ENCODE data around the gene NLRP4. TPM values are rescaled to one million over a fixed set of nuclear protein-coding genes. Genes with fewer than 3 reads are reported as not detected.

Gene NLRP4, protein sequence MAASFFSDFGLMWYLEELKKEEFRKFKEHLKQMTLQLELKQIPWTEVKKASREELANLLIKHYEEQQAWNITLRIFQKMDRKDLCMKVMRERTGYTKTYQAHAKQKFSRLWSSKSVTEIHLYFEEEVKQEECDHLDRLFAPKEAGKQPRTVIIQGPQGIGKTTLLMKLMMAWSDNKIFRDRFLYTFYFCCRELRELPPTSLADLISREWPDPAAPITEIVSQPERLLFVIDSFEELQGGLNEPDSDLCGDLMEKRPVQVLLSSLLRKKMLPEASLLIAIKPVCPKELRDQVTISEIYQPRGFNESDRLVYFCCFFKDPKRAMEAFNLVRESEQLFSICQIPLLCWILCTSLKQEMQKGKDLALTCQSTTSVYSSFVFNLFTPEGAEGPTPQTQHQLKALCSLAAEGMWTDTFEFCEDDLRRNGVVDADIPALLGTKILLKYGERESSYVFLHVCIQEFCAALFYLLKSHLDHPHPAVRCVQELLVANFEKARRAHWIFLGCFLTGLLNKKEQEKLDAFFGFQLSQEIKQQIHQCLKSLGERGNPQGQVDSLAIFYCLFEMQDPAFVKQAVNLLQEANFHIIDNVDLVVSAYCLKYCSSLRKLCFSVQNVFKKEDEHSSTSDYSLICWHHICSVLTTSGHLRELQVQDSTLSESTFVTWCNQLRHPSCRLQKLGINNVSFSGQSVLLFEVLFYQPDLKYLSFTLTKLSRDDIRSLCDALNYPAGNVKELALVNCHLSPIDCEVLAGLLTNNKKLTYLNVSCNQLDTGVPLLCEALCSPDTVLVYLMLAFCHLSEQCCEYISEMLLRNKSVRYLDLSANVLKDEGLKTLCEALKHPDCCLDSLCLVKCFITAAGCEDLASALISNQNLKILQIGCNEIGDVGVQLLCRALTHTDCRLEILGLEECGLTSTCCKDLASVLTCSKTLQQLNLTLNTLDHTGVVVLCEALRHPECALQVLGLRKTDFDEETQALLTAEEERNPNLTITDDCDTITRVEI
- not detected in 2 replicates for total RNA-seq
- not detected for polyA plus RNA-seq (2012)

DNA sequence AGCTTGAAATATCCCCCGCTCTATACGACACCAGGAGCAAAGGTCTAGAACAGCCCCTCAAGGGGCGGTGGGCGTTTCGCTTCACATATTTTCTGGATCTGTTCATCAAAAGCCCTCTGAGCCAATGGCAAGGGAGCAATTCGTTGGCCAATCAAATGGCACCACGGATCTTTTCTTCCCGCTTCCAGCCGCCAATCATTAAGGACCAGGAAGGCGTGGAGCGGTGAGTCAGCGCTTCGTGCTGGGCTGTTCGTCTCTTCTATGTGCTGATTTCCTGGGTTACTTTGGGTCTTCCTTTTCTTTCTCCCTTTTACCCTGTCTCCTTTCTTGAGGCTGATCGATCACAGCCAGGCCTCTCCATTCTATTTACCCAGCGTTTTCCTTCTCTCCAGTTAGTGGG is at the start of gene NLRP4:
NLRP4 (plus strand) TSS at position 201 of the 400 bp plus-strand sequence. CDS start 15,541 bp downstream, outside the sequence.
- no peak for DNase-seq (ENCODE audit: low read depth)

DNA sequence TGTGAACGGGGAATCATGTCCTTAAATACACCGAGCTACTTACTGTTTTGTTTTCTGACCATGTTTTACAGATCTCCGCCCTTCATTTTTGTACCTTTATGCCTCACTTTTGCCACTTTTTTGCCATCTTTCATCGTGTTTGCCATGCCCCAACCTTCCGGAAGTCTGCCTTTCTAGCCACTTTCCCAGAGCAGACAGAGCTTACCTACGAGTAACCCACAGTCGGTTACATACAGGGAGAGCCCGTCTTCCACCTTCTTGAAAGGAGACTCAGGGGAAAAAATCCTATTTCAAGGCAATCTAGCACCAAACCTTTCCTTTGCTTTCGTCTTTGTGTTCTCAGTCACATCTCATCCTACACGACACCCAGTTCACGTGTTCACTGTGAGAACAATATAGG is 41.3 kb upstream of the NLRP4 start:
- DNase-seq (ENCODE audit: low read depth) = no peak

DNA sequence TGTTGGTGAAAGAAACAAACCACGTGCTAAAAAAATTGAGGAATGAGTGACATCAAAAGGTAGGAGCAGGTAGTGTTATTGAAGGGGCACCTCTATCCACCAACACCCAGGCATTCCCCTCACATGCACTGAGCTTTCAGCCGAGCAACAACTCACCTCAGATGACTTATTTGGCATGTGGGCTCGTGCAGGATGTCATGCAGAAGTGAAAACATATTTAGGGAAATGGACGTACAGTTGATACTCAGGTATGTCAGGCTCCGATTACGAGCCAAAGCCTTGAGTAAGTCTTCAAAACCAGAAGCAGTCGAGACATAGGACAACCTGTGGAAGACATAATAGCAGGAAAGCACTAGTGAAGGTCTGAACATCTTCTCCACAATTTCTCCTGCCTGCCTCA is 34.9 kb upstream of the NLRP4 start:
- no peak for DNase-seq (ENCODE audit: low read depth)

DNA sequence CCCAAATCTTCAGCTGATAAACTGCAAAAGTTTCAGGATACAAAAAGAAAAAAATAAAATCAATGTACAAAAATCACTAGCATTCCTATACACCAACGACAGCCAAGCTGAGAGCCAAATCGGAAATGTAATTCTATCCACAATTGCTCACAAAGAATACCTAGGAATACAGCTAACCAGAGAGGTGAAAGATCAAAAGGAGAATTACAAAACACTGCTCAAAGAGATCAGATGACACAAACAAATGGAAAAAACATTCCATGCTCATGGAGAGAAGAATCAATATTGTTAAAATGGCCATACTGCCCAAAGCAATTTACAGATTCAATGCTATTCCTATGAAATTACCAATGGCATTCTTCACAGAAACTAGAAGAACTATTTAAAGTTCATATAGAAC is 34.1 kb upstream of the NLRP4 start:
- DNase-seq (ENCODE audit: low read depth) = no peak

DNA sequence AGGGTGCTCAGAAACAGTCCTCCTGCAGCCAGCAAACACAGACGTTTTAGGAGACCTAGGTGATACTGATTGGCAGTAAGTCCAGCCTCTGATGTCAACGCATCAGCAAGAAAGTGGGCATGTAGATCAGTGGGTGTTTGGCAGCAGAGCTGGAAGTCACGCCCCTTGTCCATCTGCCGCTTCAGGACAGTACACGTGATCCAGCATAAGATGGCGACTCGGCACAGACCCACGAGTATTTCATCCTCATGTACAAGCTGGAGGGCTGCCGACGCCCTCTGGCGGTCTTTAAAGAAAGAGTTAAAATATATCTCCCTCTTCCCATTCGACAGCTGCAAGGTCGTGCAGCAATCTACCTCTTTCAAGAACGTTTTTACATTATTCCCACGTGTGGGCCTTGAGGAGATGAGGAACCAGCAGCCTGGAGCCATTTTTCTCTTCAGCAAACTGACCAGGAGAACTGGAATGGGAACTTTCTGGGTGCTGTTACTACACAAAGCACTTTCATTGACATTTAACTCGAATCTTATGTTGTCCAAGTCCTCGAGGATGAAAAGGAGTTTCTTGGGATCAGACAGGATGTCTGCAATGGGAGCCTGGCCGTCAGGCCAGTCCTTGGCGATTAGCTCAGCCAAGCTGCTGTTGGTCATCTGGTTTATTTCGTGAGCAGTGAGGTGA is 26.8 kb upstream of the NLRP4 start:
- DNase-seq (ENCODE audit: low read depth) = peak; percentile 64

DNA sequence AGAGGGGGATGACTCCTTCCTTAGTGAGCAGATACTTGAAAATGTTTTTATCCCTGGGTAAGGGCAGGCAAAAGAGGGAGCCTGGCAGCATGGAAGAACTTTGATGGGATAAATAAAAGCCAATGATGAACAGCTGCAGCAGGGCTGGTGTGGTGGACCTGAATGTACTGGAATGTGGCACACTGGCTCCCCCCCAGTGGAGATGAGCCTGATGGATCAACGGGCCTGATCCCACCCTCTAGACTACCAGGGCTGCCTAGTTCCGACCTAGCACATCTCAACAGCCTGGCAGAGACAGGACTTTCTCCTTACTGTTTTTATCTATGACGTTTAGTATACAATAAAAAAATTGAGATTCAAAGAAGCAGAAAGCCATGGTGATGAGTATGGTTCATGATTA is 25.0 kb upstream of the NLRP4 start:
- no peak for DNase-seq (ENCODE audit: low read depth)

DNA sequence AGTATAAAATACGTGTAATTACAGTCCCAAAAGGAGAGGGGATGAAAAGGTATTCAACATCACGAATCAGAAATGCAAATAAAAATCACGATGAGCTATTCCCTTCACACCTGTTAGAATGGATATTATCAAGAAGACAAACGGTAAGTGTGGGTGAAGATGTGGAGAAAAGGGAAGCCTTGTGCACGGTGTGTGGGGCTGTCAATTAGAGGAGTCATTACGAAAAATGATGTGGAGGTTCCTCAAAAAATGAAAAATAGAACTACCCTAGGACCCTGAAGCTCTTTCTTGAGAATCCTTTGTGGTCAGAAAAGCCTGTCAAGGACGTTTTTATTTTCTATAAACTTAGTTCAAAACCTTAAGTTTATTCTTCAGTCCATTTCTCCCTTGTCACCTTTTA is 23.9 kb upstream of the NLRP4 start:
- DNase-seq (ENCODE audit: low read depth) = no peak

DNA sequence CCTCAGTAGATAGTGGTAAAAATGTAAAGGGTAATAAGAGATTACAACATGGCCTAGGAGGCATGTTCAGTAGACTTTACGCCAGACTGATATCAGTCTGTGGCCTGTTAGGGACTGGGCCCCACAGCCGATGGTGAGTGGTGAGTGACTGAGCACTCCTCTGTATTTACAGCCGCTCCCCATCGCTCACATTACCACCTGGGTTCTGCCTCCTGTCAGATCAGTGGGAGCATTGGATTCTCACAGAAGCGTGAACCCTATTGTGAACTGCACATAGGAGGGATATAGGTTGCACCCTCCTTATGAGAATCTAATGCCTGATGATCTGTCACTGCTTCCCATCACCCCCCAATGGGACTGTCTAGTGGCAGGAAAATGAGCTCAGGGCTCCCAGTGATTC is 22.4 kb upstream of the NLRP4 start:
- no peak for DNase-seq (ENCODE audit: low read depth)

DNA sequence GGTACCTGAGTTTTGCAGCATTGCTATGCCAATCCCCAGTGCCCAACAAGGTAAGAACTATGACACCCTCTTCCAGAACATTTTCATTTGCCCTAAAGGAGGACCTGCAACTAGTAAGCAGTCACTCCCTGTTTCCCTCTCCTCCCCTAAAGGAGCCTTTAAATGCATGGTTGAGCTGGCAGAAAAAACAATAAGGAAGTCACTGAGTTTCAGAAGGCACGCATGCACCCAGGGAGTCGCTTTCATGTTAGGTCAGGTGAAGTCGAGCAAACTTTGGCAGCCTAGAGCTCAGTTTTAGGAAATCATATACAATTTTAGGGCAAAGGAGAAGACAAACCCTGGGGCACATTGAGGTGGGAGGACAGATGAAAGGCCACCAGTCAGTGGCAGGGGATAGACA is 16.3 kb upstream of the NLRP4 start:
- DNase-seq (ENCODE audit: low read depth) = no peak

DNA sequence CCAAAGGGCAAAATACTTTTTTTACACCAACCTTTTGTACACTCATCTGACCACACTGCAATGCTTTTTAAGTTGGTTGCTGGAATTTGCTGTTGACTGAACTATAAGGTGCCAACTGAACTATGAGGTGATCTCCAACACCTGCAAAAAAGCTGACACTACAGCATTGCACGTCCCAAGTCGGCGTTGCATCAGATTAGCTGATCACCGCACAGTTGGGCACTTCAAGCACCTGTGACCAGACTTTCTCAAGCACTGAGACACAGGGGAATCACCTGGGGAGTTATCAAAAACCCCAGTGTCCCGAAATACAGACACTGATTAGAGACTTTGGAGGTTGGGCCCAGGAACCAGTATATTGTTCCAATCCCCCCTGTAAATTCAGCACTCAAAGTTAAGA is 5.7 kb upstream of the NLRP4 start:
- no peak for DNase-seq (ENCODE audit: low read depth)

DNA sequence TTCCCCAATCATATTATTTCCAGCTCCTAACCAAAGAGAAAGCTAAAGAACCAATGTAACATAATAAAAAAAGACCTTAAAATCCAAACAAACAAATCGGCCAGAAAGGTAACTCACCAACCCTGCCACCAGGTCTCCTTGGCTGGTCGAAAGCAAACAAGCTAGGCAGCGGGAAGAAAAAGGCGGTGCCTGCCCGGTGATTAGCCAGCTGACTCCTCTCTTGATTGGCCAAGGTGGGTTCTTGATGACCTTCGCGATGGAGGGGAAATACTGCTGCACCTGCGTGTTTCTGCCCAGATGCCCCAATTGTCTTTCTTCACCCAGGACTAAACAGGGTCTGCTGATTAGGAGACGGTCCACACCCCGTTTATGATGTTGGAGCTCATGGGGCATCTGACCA is 4.5 kb upstream of the NLRP4 start, which contains the start of gene NLRP11:
NLRP11 (minus strand) TSS at position 154 of the 400 bp plus-strand sequence. CDS start 13,825 bp downstream, outside the sequence.
- no peak for DNase-seq (ENCODE audit: low read depth)

DNA sequence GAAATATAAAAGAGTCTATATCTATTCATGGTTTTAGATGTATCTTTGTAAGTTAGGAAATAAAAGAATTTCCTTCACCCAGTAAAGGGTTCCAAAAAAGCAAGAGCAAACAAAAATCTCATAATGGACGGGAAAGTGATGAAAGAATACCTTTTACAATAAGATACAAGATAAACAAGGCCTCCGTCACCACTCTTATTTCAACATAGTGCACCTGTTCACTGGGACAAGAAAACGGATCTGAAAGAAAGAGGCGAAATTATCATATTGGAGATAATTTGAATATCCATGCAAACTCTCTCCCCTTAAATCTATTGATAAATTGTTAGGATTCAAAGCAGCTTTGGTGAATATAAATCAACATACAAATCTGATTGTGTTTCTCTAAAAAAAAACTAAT is 3.7 kb upstream of the NLRP4 start:
- DNase-seq (ENCODE audit: low read depth) = no peak

DNA sequence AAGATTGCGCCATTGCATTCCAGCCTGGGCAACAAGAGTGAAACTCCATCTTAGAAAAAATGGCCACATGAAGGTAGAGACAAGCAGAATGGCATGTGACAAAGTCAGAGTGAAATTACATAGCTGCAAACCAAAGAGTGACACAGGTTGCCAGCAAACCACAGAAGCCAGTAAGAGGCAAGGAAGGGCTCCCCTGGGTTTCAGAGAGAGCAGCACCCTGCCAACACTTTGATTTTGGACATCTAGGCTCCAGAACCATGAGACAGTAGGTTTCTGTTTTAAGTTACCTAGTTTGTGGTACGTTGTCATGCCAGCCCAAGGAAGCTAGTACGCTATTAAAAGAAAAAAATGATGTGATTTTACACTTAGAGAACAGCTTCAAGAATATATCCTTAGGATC is 1.9 kb downstream of the NLRP4 start:
- DNase-seq (ENCODE audit: low read depth) = no peak

DNA sequence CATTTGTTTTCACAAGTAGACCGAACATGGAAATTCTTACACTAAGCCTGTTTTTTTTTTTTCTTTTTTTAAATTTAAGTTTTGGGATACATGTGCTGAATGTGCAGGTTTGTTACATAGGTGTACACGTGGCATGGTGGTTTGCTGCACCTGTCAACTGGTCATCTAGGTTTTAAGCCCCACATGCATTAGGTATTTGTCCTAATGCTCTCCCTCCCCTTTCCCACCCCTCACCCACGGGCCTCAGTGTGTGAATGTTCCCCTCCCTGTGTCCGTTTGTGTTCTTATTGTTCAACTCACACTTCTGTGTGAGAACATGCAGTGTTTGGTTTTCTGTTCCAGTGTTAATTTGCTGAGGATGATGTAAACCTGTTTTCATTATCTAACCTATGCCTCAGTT is 2.6 kb downstream of the NLRP4 start:
- no peak for DNase-seq (ENCODE audit: low read depth)

DNA sequence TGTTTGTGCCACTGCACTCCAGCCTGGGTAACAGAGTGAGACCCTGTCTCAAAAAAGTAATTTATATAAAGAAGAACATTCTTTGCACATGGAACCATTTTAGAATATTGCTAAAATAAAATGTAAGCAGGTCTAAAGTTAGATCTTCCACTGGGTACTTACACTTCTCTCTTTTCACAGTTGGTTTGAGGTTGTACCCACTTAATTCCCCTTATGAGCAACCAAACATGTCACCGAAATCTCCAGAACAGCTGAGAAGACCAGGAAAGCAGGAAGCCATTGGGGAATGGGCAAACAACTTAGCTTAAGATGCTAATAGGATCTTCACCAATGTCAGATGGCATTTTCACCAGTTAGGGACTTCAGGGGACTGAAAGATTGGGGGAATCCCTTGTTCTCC is 18.8 kb downstream of the NLRP4 start:
- DNase-seq (ENCODE audit: low read depth) = no peak

DNA sequence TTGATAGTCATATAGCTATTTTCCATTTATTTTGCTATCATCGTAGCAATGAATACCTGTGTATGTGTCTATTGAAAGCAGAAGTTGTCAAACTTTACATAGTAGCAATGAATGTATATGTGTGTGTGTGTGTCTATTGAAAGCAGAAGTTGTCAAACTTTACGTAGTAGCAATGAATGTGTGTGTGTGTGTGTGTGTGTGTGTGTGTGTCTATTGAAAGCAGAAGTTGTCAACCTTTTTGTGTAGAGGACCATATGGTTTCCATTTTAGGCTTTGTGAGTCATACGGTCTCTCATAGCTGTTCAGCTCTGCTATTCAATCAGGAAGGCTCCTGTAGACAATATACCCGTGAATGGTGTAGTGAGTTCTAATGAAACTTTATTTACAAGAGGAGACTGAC is 20.8 kb downstream of the NLRP4 start:
- DNase-seq (ENCODE audit: low read depth) = no peak

DNA sequence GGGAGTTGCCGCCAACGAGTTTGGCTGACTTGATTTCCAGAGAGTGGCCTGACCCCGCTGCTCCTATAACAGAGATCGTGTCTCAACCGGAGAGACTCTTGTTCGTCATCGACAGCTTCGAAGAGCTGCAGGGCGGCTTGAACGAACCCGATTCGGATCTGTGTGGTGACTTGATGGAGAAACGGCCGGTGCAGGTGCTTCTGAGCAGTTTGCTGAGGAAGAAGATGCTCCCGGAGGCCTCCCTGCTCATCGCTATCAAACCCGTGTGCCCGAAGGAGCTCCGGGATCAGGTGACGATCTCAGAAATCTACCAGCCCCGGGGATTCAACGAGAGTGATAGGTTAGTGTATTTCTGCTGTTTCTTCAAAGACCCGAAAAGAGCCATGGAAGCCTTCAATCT is 21.6 kb downstream of the NLRP4 start:
- no peak for DNase-seq (ENCODE audit: low read depth)

DNA sequence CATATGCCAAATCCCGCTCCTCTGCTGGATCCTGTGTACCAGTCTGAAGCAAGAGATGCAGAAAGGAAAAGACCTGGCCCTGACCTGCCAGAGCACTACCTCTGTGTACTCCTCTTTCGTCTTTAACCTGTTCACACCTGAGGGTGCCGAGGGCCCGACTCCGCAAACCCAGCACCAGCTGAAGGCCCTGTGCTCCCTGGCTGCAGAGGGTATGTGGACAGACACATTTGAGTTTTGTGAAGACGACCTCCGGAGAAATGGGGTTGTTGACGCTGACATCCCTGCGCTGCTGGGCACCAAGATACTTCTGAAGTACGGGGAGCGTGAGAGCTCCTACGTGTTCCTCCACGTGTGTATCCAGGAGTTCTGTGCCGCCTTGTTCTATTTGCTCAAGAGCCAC is 22.1 kb downstream of the NLRP4 start:
- no peak for DNase-seq (ENCODE audit: low read depth)

DNA sequence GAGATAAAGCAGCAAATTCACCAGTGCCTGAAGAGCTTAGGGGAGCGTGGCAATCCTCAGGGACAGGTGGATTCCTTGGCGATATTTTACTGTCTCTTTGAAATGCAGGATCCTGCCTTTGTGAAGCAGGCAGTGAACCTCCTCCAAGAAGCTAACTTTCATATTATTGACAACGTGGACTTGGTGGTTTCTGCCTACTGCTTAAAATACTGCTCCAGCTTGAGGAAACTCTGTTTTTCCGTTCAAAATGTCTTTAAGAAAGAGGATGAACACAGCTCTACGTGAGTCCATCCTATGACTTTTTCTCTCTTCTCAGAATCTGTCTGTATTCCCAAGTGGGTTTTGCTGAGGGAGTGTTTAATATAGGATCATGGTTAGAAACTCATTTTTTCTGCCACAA is 22.6 kb downstream of the NLRP4 start:
- no peak for DNase-seq (ENCODE audit: low read depth)

DNA sequence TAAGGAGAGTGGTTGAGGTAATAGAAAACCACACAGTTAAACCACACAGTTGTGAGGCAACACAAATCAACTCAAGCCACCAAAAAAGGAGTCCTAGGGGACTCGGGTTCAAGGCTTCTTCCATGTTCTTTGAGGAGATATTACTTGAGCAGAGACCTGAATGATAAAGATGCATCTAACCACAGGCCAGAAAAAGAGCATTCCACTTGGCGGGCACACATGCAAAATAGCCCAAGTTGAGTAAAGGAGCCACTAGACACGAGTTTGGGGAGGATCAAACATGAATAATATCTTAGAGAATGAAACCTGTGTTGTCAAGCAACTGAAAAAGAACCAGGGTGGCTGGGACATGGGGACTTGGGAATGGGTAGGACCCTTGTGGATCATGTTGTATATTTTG is 30.2 kb downstream of the NLRP4 start:
- DNase-seq (ENCODE audit: low read depth) = no peak

DNA sequence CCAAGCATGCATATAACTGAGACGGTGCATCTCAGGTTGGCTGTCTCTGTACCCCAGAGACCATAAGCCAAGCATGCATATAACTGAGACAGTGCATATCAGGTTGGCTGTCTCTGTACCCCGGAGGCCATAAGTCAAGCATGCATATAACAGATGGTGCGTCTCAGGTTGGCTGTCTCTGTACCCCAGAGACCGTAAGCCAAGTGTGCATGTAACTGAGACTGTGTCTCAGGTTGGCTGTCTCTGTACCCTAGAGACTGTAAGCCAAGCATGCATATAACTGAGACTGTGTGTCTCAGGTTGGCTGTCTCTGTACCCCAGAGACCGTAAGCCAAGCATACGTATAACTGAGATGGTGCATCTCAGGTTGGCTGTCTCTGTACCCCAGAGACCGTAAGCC is 30.8 kb downstream of the NLRP4 start:
- no peak for DNase-seq (ENCODE audit: low read depth)

DNA sequence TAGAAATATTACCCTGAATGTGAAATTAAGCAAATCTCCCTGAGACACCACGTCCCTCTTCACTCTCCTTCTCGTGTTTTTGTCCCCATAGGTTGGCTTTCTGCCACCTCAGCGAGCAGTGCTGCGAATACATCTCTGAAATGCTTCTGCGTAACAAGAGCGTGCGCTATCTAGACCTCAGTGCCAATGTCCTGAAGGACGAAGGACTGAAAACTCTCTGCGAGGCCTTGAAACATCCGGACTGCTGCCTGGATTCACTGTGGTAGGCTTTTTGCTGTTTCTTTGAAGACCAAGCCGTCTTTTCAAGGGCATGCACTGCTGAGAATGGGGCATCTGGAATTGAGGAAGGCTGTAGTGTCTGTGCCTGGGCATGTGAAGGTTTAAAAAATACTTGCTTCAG is 34.4 kb downstream of the NLRP4 start:
- no peak for DNase-seq (ENCODE audit: low read depth)

Measured in myocyte (in vitro differentiated cells).